Endothelial cell (in vitro differentiated cells): ENCODE measurements around the gene PRKAR1A. TPM values are rescaled to one million over a fixed set of nuclear protein-coding genes. Genes with fewer than 3 reads are reported as not detected.

Experiments
- DNase-seq: peaks from one replicate; pipeline ENCODE4 v3.0.0; 2021; ENCODE audit warnings: low spot score
- H3K27ac Mint-ChIP-seq: one replicate; pipeline ENCODE4 v1.8.0; 2021; ENCODE audit warnings: mixed read lengths, inconsistent platforms; ENCODE audit not compliant: unreplicated experiment
- H3K27me3 Mint-ChIP-seq: one replicate; pipeline ENCODE4 v1.8.0; 2021; ENCODE audit warnings: mild to moderate bottlenecking, moderate library complexity, mixed read lengths, inconsistent platforms; ENCODE audit not compliant: unreplicated experiment
- H3K36me3 Mint-ChIP-seq: one replicate; pipeline ENCODE4 v1.8.0; 2021; ENCODE audit warnings: mild to moderate bottlenecking, low read depth, mixed read lengths, inconsistent platforms; ENCODE audit not compliant: unreplicated experiment
- H3K4me1 Mint-ChIP-seq: one replicate; pipeline ENCODE4 v1.8.0; 2021; ENCODE audit warnings: mild to moderate bottlenecking, mixed read lengths, inconsistent platforms; ENCODE audit not compliant: unreplicated experiment
- H3K4me3 Mint-ChIP-seq: one replicate; pipeline ENCODE4 v1.8.0; 2021; ENCODE audit warnings: mild to moderate bottlenecking, mixed read lengths, inconsistent platforms; ENCODE audit not compliant: unreplicated experiment
- H3K9me3 Mint-ChIP-seq: one replicate; pipeline ENCODE4 v1.8.0; 2021; ENCODE audit warnings: mixed read lengths, inconsistent platforms; ENCODE audit not compliant: unreplicated experiment
- total RNA-seq: library from RNA; stranded (reverse); fragmentation: NEBNext Ultra II Directional; extraction: Animal tissue kit (Norgen Biotek cat#: 25700); gene quantifications from one replicate; pipeline ENCODE4 v1.2.1, GENCODE V29; 2021; ENCODE audit not compliant: unreplicated experiment
- TF ChIP-seq, protein P1 (sequence below): fragments of 200-600 bp; sonication (generic); IDR thresholded peaks from one replicate; pipeline ENCODE4 v1.5.0; 2021; ENCODE audit warnings: antibody characterized with exemption; ENCODE audit not compliant: unreplicated experiment

PRKAR1A gene
- total RNA-seq, 1 donor from 2014 or later, result 248 TPM

GRCh38 chr17:68566442-68566738 is 54.2 kb downstream of the PRKAR1A start:
- no peaks in the 10 kb centered on the region for H3K4me1 Mint-ChIP-seq
- H3K27me3 Mint-ChIP-seq, result no peaks in the 10 kb centered on the region
- no peak overlapping the region for H3K27ac Mint-ChIP-seq
- H3K36me3 Mint-ChIP-seq, result no peaks in the 10 kb centered on the region
- TF ChIP-seq, protein P1, sequence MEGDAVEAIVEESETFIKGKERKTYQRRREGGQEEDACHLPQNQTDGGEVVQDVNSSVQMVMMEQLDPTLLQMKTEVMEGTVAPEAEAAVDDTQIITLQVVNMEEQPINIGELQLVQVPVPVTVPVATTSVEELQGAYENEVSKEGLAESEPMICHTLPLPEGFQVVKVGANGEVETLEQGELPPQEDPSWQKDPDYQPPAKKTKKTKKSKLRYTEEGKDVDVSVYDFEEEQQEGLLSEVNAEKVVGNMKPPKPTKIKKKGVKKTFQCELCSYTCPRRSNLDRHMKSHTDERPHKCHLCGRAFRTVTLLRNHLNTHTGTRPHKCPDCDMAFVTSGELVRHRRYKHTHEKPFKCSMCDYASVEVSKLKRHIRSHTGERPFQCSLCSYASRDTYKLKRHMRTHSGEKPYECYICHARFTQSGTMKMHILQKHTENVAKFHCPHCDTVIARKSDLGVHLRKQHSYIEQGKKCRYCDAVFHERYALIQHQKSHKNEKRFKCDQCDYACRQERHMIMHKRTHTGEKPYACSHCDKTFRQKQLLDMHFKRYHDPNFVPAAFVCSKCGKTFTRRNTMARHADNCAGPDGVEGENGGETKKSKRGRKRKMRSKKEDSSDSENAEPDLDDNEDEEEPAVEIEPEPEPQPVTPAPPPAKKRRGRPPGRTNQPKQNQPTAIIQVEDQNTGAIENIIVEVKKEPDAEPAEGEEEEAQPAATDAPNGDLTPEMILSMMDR, result no peak
- no peak overlapping the region for H3K4me3 Mint-ChIP-seq
- H3K9me3 Mint-ChIP-seq, result no peaks in the 10 kb centered on the region
- DNase-seq, result no peak

GRCh38 chr17:68567035-68567434 is 54.8 kb downstream of the PRKAR1A start:
- TF ChIP-seq, protein P1, result no peak
- DNase-seq, result no peak
- Mint-ChIP-seq H3K4me1 (no peaks in the 10 kb centered on the region), H3K9me3 (no peaks in the 10 kb centered on the region), H3K4me3 (no peak overlapping the region), H3K36me3 (no peaks in the 10 kb centered on the region), H3K27me3 (no peaks in the 10 kb centered on the region), H3K27ac (no peak overlapping the region)

DNA sequence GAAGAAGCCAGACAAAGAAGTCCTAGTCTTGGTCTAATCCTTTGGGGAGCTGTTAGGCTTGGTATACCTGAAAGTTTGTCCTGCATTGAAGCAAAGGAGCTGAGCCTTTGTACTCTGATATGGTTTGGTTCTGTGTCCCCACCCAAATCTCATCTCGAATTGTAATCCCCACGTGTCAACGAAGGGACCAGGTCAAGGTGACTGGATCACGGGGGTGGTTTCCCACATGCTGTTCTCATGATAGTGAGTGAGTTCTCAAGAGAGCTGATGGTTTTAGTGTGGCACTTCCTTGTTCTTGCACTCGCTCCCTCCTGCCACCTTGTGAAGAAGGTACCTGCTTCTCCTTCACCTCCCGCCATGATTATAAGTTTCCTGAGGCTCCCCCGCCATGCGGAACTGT is 55.4 kb downstream of the PRKAR1A start:
- no peaks in the 10 kb centered on the region for H3K36me3 Mint-ChIP-seq
- TF ChIP-seq, protein P1, result no peak
- H3K27ac Mint-ChIP-seq, result no peak overlapping the region
- H3K4me3 Mint-ChIP-seq, result no peak overlapping the region
- no peaks in the 10 kb centered on the region for H3K4me1 Mint-ChIP-seq
- DNase-seq, result no peak
- H3K27me3 Mint-ChIP-seq, result no peaks in the 10 kb centered on the region
- H3K9me3 Mint-ChIP-seq, result no peaks in the 10 kb centered on the region

- TF ChIP-seq, protein P1, result no peak
- no peaks in the 10 kb centered on the region for H3K4me1 Mint-ChIP-seq
- H3K4me3 Mint-ChIP-seq, result no peak overlapping the region
Observed at GRCh38 chr17:68568581-68568980, 56.4 kb downstream of the PRKAR1A start.

DNA sequence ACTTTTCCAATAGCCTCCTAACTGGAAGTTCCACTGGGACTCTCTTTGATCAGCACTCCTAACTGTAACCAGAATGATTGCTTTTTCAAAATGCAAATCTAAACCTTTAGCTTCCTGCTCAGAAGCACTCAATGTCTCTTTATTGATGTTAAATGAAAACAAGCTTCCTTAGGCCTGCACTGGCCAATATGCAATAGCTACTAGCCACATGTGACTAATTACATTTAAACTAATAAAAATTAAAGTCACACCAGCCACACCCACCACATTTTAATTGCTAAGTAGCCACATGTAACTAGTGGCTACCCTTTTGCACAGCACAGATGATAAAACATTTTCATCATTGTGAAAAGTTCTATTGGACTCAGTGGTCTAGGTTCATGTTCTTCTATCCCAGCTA is 57.1 kb downstream of the PRKAR1A start:
- Mint-ChIP-seq H3K4me1 (no peaks in the 10 kb centered on the region), H3K27ac (no peak overlapping the region), H3K27me3 (no peaks in the 10 kb centered on the region), H3K9me3 (no peaks in the 10 kb centered on the region), H3K4me3 (no peak overlapping the region), H3K36me3 (no peaks in the 10 kb centered on the region)
- no peak for DNase-seq
- TF ChIP-seq, protein P1, result no peak

More at GRCh38 chr17:68568581-68568980, 56.4 kb downstream of the PRKAR1A start:
- Mint-ChIP-seq H3K27ac (no peak overlapping the region), H3K27me3 (no peaks in the 10 kb centered on the region), H3K9me3 (no peaks in the 10 kb centered on the region), H3K36me3 (no peaks in the 10 kb centered on the region)
- DNase-seq, result no peak
